SK-N-MC (cell line): Measurements from ENCODE around the gene SMIM34.
"Not testable (repeated sequence)": the region's sequence is repeated elsewhere in the genome, so short reads cannot be mapped to it uniquely, and the experiment has no call there.

Source experiments
- EZH2 ChIP-seq: fragments of 200-600 bp; sonication (generic); IDR thresholded peaks from one replicate; pipeline ENCODE4 v1.6.1; 2017; ENCODE audit warnings: antibody characterized with exemption
- FOXP2 ChIP-seq: optimal IDR thresholded peaks from 2 replicates; pipeline ENCODE3; 2011; ENCODE audit warnings: mild to moderate bottlenecking, moderate library complexity; ENCODE audit not compliant: insufficient read depth; ENCODE audit errors: extremely low read length, control extremely low read depth
- POLR2AphosphoS5 ChIP-seq: IDR thresholded peaks from 2 replicates; pipeline ENCODE4 v1.6.1; 2012; ENCODE audit warnings: mild to moderate bottlenecking, low read depth, low read length, borderline replicate concordance

GRCh38 chr21:34459426-34459825 lies 35.7 kb upstream of the SMIM34 start:
- not testable (repeated sequence) for TF ChIP-seq POLR2AphosphoS5, EZH2, FOXP2
